Type B pancreatic cell (in vitro differentiated cells): ENCODE results near the gene WDR77. TPM values are rescaled to one million over a fixed set of nuclear protein-coding genes. Genes with fewer than 3 reads are reported as not detected.

Experiments
- DNase-seq: peaks from one replicate; pipeline ENCODE4 v3.0.0; 2021; ENCODE audit warnings: mixed read lengths; ENCODE audit not compliant: unreplicated experiment; ENCODE audit errors: extremely low spot score
- H3K27ac Mint-ChIP-seq: 2 replicates; pipeline ENCODE4 v1.8.0; 2021; ENCODE audit warnings: mild to moderate bottlenecking, mixed read lengths
- H3K27me3 Mint-ChIP-seq: 2 replicates; pipeline ENCODE4 v1.8.0; 2021; ENCODE audit warnings: mixed read lengths
- H3K36me3 Mint-ChIP-seq: 2 replicates; pipeline ENCODE4 v1.8.0; 2021; ENCODE audit warnings: mixed read lengths
- H3K4me1 Mint-ChIP-seq: one replicate; pipeline ENCODE4 v1.8.0; 2021; ENCODE audit warnings: mixed read lengths; ENCODE audit not compliant: unreplicated experiment
- H3K4me3 Mint-ChIP-seq: 2 replicates; pipeline ENCODE4 v1.8.0; 2021; ENCODE audit warnings: mild to moderate bottlenecking, mixed read lengths
- H3K9me3 Mint-ChIP-seq: 2 replicates; pipeline ENCODE4 v1.8.0; 2021; ENCODE audit warnings: mixed read lengths
- CTCF ChIP-seq: fragments of 200-600 bp; sonication (generic); conservative IDR thresholded peaks from 2 replicates; pipeline ENCODE4 v1.5.0; 2021; ENCODE audit warnings: antibody characterized with exemption, mild to moderate bottlenecking
- total RNA-seq: library from RNA; stranded (reverse); gene quantifications from 2 replicates; pipeline ENCODE4 v1.2.1, GENCODE V29; 2021; ENCODE audit warnings: low replicate concordance

Gene WDR77
- total RNA-seq, 1 donor from 2014 or later: 42.8 TPM

DNA sequence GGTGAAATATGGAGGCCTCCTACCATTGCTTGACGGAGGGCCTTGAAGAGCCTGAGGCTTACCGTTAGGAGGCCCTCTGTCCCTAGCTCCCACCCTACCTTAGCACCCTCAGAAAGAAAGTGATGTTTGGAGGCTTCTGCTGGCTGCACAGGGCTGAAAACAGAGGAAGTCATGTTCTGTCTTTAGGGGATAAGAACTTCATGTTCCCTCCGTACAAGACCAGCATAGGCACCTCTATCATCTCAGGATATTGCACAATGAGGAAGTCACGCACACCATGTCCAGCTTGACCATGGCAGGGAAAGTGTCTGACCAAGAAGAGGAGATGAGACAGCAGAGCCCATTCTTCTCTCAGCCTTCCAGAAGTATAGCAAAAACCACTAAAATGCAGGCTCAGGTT lies 40.5 kb upstream of the WDR77 start:
- H3K36me3 Mint-ChIP-seq: no peaks in the 10 kb centered on the region
- no peaks in the 10 kb centered on the region for H3K9me3 Mint-ChIP-seq
- H3K4me3 Mint-ChIP-seq: no peak overlapping the region
- peaks cover 16% of the 10 kb centered on the region for H3K27me3 Mint-ChIP-seq
- H3K27ac Mint-ChIP-seq: no peak overlapping the region
- TF ChIP-seq CTCF: no peak
- no peaks in the 10 kb centered on the region for H3K4me1 Mint-ChIP-seq
- no peak for DNase-seq

DNA sequence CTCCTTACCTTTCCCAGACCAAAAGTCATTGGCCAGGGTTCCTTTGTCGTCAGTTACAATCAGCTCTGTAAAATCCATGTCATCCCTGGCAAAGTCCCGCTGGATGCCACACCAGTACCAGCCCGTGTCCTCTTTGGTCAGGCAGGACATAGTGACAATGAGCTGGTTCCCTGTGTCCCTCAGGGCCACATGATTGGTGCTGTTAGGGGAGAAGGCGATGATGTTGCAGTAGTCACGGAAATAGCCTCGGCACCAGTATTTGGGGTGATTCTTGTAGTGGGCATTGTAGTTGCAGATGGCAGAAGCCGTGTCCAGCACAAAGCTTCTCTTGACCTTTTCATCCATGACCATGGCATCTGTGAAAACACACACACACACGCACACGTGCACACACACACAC lies 39.6 kb upstream of the WDR77 start:
- TF ChIP-seq CTCF: no peak
- H3K4me3 Mint-ChIP-seq: no peak overlapping the region
- H3K36me3 Mint-ChIP-seq: no peaks in the 10 kb centered on the region
- H3K27ac Mint-ChIP-seq: no peak overlapping the region
- H3K4me1 Mint-ChIP-seq: no peaks in the 10 kb centered on the region
- no peak for DNase-seq
- H3K9me3 Mint-ChIP-seq: no peaks in the 10 kb centered on the region
- H3K27me3 Mint-ChIP-seq: peaks cover 8% of the 10 kb centered on the region

DNA sequence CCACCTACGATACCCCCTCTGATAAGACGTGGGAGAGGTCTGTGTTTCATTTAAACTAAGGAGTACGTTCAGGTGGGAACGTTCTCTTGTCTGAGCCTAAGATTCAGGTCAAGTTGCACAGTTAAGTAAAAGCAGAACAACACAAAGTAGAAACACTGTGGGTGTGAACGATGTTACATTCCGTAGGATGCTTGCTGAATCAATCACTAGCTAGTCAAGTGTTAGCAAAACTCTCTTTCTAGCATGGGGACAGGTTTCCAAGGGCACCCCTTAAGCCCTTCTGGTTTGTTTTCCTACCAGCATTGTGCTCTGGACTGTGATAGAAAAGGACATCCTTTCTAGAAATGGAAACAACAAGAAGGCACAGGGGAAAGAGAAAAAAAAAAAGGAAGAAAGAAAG lies 38.1 kb upstream of the WDR77 start:
- TF ChIP-seq CTCF: no peak
- Mint-ChIP-seq H3K4me3 (no peak overlapping the region), H3K27ac (no peak overlapping the region), H3K9me3 (no peaks in the 10 kb centered on the region), H3K4me1 (no peaks in the 10 kb centered on the region), H3K27me3 (peaks cover 7% of the 10 kb centered on the region), H3K36me3 (no peaks in the 10 kb centered on the region)
- no peak for DNase-seq

- H3K36me3 Mint-ChIP-seq: no peaks in the 10 kb centered on the region
- DNase-seq: no peak
- no peak overlapping the region for H3K27ac Mint-ChIP-seq
- no peak for TF ChIP-seq CTCF
- peaks cover 7% of the 10 kb centered on the region for H3K27me3 Mint-ChIP-seq
- H3K9me3 Mint-ChIP-seq: no peaks in the 10 kb centered on the region
- no peak overlapping the region for H3K4me3 Mint-ChIP-seq
- peaks cover 4% of the 10 kb centered on the region for H3K4me1 Mint-ChIP-seq
Observed at GRCh38 chr1:111486431-111486830, 37.4 kb upstream of the WDR77 start.

- Mint-ChIP-seq H3K36me3 (no peaks in the 10 kb centered on the region), H3K27ac (no peak overlapping the region), H3K9me3 (no peaks in the 10 kb centered on the region), H3K4me1 (peaks cover 5% of the 10 kb centered on the region), H3K4me3 (no peak overlapping the region), H3K27me3 (peaks cover 7% of the 10 kb centered on the region)
- TF ChIP-seq CTCF: no peak
- no peak for DNase-seq
Observed at GRCh38 chr1:111484391-111485026, 35.5 kb upstream of the WDR77 start.

- H3K27ac Mint-ChIP-seq: no peak overlapping the region
- peaks cover 5% of the 10 kb centered on the region for H3K4me1 Mint-ChIP-seq
- no peak overlapping the region for H3K4me3 Mint-ChIP-seq
- H3K36me3 Mint-ChIP-seq: no peaks in the 10 kb centered on the region
- no peaks in the 10 kb centered on the region for H3K9me3 Mint-ChIP-seq
- DNase-seq: no peak
- no peak for TF ChIP-seq CTCF
- peaks cover 7% of the 10 kb centered on the region for H3K27me3 Mint-ChIP-seq
Observed at GRCh38 chr1:111483876-111484275, 34.8 kb upstream of the WDR77 start.
